ENCODE measurements around the gene TXNL4A.

GRCh38 chr18:79956276-79956675 lies 32.1 kb downstream of the TXNL4A start:
- TF ChIP-seq ZNF292 (tag by site-specific recombination; IDR thresholded peaks at IDR 0.05; ENCODE audit: borderline replicate concordance, low read depth) (no peak), REST (tag by site-specific recombination; IDR thresholded peaks at IDR 0.05) (no peak), ZNF341 (tag by site-specific recombination; IDR thresholded peaks at IDR 0.05; ENCODE audit: low read depth) (no peak), CTCF (tag by site-specific recombination; IDR thresholded peaks at IDR 0.05) (no peak), ZNF23 (tag by site-specific recombination; IDR thresholded peaks at IDR 0.05; ENCODE audit: borderline replicate concordance) (no peak), ZBTB21 (tag by site-specific recombination; IDR thresholded peaks at IDR 0.05) (no peak)

Data from HEK293 (cell line).